NCI-H2196 treated with DMSO at 0.1 percent for 48 hours (cell line): ENCODE results near the gene CTSZ.

ENCODE experiments used
- DNase-seq: peaks from one replicate; lab custom pipeline; 2025; ENCODE audit not compliant: unreplicated experiment; lab: John Stamatoyannopoulos, UW

The CTSZ gene

GRCh38 chr20:59032023-59032712 is 25.1 kb upstream of the CTSZ start, which contains the start of gene ATP5F1E:
ATP5F1E (minus strand) TSS chr20:59032335; CDS start chr20:59032251, 84 bp downstream.
- DNase-seq, result peak; percentile 96

- no peak for DNase-seq
Observed at GRCh38 chr20:59031564-59032022, 24.5 kb upstream of the CTSZ start.

GRCh38 chr20:59030911-59031563 is 24.0 kb upstream of the CTSZ start:
- no peak for DNase-seq

GRCh38 chr20:59028812-59029211 is 21.8 kb upstream of the CTSZ start:
- DNase-seq, result no peak

GRCh38 chr20:59027741-59028320 is 20.8 kb upstream of the CTSZ start:
- no peak for DNase-seq

GRCh38 chr20:59026904-59027740 is 20.1 kb upstream of the CTSZ start:
- no peak for DNase-seq

GRCh38 chr20:59025511-59025910 is 18.5 kb upstream of the CTSZ start:
- DNase-seq, result no peak

GRCh38 chr20:59025086-59025485 is 18.0 kb upstream of the CTSZ start:
- DNase-seq, result no peak

GRCh38 chr20:59024111-59024530 is 17.1 kb upstream of the CTSZ start:
- no peak for DNase-seq

- no peak for DNase-seq
Observed at GRCh38 chr20:59023616-59024015, 16.6 kb upstream of the CTSZ start.

GRCh38 chr20:59022754-59023153 is 15.7 kb upstream of the CTSZ start:
- no peak for DNase-seq

- no peak for DNase-seq
Observed at GRCh38 chr20:59020938-59021551, 14.0 kb upstream of the CTSZ start.

GRCh38 chr20:59019217-59019616 is 12.2 kb upstream of the CTSZ start, which contains the start of gene TUBB1:
TUBB1 (plus strand) TSS chr20:59019429; CDS start chr20:59019523, 94 bp downstream.
- no peak for DNase-seq

GRCh38 chr20:59018817-59019216 is 11.8 kb upstream of the CTSZ start:
- no peak for DNase-seq

GRCh38 chr20:59017493-59018231 is 10.6 kb upstream of the CTSZ start:
- no peak for DNase-seq

GRCh38 chr20:59016795-59017492 is 9.9 kb upstream of the CTSZ start:
- no peak for DNase-seq

- DNase-seq, result no peak
Observed at GRCh38 chr20:59015812-59016711, 9.0 kb upstream of the CTSZ start.

- DNase-seq, result no peak
Observed at GRCh38 chr20:59015411-59015810, 8.4 kb upstream of the CTSZ start.
